Prostate gland (tissue), 2 donors: ENCODE measurements around the gene TTLL5.

Experiments
- CTCF ChIP-seq, 4 experiments: fragments of 200-600 bp in 2 of 4; fragments of 450-650 bp in 2 of 4; sonication (generic) in 2 of 4; IDR thresholded peaks; 1 replicate in 3 of 4; 2 replicates in 1 of 4; pipeline ENCODE4 v1.5.1; 2016 to 2019; ENCODE audit warnings: antibody characterized with exemption in 4 of 4, mild to moderate bottlenecking in 2 of 4, moderate library complexity in 2 of 4
- POLR2A ChIP-seq: fragments of 450-650 bp; IDR thresholded peaks from one replicate; pipeline ENCODE4 v1.6.1; 2016; ENCODE audit warnings: antibody characterized with exemption, mild to moderate bottlenecking

DNA sequence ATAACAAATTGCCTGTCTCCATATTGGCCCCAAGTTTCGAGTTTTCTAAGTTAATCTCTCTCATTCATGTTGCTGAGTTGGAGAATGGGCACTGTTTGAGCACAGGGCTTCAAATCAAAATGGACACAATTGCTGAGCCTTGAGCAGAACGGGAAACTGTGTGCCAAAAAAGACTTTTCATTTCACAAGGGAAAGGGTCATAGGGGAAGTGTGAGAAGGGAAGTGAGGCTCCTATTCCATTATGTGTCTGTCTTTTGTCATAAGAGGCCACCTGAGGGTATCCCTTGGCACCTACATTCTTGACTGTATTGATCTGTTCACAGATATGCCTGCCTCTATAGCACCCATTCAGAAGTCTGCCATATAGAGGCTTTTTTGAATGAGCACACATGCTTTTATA, 59.1 kb downstream of the TTLL5 start:
- TF ChIP-seq POLR2A (no peak), CTCF (IDR thresholded peaks at IDR 0.05) (no peak)
